ENCODE results near the gene ATG7. TPM values are rescaled to one million over a fixed set of nuclear protein-coding genes. Genes with fewer than 3 reads are reported as not detected.

Gene ATG7, protein sequence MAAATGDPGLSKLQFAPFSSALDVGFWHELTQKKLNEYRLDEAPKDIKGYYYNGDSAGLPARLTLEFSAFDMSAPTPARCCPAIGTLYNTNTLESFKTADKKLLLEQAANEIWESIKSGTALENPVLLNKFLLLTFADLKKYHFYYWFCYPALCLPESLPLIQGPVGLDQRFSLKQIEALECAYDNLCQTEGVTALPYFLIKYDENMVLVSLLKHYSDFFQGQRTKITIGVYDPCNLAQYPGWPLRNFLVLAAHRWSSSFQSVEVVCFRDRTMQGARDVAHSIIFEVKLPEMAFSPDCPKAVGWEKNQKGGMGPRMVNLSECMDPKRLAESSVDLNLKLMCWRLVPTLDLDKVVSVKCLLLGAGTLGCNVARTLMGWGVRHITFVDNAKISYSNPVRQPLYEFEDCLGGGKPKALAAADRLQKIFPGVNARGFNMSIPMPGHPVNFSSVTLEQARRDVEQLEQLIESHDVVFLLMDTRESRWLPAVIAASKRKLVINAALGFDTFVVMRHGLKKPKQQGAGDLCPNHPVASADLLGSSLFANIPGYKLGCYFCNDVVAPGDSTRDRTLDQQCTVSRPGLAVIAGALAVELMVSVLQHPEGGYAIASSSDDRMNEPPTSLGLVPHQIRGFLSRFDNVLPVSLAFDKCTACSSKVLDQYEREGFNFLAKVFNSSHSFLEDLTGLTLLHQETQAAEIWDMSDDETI
- total RNA-seq, result 10 to 100 TPM; 26.4 to 28.6 TPM

DNA sequence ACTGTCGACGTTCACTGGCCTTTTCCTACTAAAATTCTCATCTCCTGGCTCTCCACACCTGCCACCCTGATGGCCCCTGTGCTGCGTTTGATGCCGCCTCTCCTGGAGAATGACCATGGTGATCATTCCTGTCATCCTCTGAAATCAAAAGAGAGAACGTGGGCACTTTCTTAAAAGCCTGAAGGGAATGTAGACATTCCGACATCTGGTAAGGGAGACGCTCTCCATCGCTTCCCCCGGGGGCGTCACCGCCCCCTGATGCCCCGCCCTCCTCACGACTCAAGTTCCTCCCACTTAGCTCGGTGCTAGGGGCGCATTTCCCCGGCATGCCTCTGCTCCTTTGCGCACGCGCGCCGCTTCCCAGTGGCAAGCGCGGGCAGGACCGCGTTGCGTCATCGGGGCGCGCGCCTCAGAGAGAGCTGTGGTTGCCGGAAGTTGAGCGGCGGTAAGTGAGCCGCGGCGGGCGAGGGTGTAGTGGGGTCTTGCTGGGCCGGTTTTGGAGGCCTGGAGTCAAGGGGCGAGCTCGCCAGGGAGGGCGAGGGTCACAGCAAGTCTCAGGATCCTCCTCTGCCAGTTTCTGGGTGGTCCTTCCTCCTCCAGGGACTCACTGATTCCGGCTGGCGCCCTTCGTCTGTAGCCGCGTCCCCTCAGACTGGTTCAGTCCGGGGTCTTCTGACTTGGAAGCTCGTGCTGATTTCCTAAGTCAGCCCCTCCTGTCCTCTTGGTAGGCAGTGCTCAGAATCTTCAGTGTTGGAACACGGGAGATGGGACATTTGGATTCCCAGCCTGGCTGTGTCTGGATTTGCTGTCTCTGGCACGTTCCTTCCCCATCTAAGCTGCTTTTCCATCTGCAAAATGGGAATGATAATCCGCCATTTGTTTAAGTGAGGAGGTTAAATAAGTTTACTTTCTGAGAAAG, at the start of gene ATG7:
TSS of gene ATG7 (plus strand) at position 412 of the 919 bp plus-strand sequence. CDS start 26,299 bp downstream, outside the sequence.
- peak within 1 kb of the TSS; percentile 96 for H3K4me3 Mint-ChIP-seq
- peaks cover 3% of the 10 kb centered on the region for H3K9me3 Mint-ChIP-seq
- POLR2A ChIA-PET, result interaction anchor here (0.7 to 3.4 kb wide), 12 partner anchors 9 to 379 kb away, joined by 3 to 96 read pairs (median 4); partner anchors contain the start of gene VGLL4
- H3K27me3 Mint-ChIP-seq, result no peaks in the 10 kb centered on the region
- H3K27ac Mint-ChIP-seq, result peak within 1 kb of the TSS; percentile 97
- ATAC-seq (ENCODE audit: low read depth) (peak; percentile 96), DNase-seq (peak; percentile 99)
- H3K4me1 Mint-ChIP-seq, result peaks cover 42% of the 10 kb centered on the region
- peaks cover 23% of the 10 kb centered on the region for H3K36me3 Mint-ChIP-seq

DNA sequence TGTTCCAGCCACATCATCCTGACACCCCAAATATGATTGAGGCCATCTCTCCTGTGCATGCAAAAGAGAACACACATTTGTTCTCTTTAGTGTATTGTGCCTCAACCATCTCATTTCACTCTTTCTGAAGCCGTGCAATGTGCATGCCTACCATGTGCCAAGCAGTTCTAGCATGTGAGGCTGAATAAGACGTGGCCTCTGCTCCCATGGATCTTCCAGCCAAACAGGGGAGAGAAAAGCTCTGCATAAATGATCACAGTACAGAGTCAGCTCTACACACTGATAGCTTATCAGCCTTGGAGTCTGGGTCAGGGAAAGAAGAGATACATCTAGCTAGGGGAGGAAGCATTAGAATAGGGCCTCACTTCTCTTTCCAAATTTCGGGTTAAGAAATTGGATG, 48.2 kb upstream of the ATG7 start:
- no peak overlapping the region for H3K27ac Mint-ChIP-seq
- H3K4me1 Mint-ChIP-seq, result peaks cover 19% of the 10 kb centered on the region
- POLR2A ChIA-PET, result no interaction called here
- no peaks in the 10 kb centered on the region for H3K36me3 Mint-ChIP-seq
- no peak overlapping the region for H3K4me3 Mint-ChIP-seq
- DNase-seq (no peak), ATAC-seq (ENCODE audit: low read depth) (no peak)
- peaks cover 1% of the 10 kb centered on the region for H3K9me3 Mint-ChIP-seq
- H3K27me3 Mint-ChIP-seq, result peaks cover 7% of the 10 kb centered on the region

DNA sequence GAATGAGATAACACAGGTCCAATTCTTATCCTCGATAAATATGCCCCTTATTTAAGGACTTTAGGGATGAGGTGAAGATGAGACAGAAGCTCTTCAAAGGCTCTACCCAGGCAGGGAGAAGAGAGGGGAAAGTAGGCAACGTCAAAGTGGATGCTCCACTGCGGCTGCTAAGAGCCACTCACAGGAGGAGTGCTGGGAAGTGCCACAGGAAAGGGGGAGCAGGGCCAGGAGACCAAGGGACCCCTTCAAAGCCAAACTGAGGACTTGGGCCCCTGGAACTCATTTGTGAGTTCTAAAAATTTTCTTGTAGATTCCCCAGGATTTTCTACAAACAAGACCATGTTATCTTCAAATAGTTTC, 47.3 kb upstream of the ATG7 start:
- Mint-ChIP-seq H3K27me3 (peaks cover 5% of the 10 kb centered on the region), H3K36me3 (no peaks in the 10 kb centered on the region), H3K4me3 (no peak overlapping the region), H3K9me3 (peaks cover 1% of the 10 kb centered on the region), H3K27ac (peak overlapping the region; percentile 40), H3K4me1 (peaks cover 19% of the 10 kb centered on the region)
- POLR2A ChIA-PET, result no interaction called here
- DNase-seq, result no peak
- no peak for ATAC-seq (ENCODE audit: low read depth)

DNA sequence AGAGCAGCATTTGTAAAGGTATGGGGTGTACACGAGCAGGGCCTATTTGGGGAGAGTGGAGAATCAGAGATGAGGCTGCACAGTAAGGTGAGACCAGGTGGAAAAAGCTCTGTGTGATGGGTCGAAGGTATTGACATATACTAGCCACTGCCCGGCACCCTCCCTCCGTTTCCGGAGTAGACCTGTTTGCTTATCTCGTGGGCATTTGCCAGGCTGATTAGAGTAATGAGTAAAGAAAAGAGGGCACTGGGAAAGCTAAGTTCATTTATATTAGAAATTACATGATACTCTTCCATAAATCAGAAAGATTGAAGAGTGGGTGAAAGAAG, 46.2 kb upstream of the ATG7 start:
- DNase-seq (no peak), ATAC-seq (ENCODE audit: low read depth) (no peak)
- peaks cover 19% of the 10 kb centered on the region for H3K4me1 Mint-ChIP-seq
- POLR2A ChIA-PET, result no interaction called here
- peaks cover 4% of the 10 kb centered on the region for H3K27me3 Mint-ChIP-seq
- no peaks in the 10 kb centered on the region for H3K36me3 Mint-ChIP-seq
- peaks cover 1% of the 10 kb centered on the region for H3K9me3 Mint-ChIP-seq
- peak overlapping the region; percentile 56 for H3K4me3 Mint-ChIP-seq
- H3K27ac Mint-ChIP-seq, result peak overlapping the region; percentile 58

DNA sequence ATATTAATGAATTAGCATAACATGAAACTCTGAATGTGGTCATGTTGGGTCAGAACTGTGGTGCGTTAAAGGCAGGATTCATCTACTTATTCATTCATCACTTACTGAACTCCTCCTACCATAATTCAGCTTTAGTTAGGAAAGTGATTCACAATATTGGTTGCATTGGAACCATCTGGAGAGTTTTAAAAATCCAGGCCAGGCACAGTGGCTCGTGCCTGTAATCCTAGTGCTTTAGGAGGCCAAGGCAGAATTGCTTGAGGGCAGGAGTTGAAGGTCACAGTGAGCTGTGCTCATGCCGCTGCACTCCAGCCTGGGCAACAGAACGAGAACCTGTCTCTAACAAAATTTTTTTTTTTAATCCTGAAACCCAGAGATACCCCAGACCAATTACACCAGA, 44.2 kb upstream of the ATG7 start:
- POLR2A ChIA-PET, result interaction anchor here (0.8 to 1.5 kb wide), 2 partner anchors 44 kb away, joined by 3 to 4 read pairs; partner anchors contain the start of gene ATG7
- Mint-ChIP-seq H3K4me1 (peaks cover 19% of the 10 kb centered on the region), H3K36me3 (no peaks in the 10 kb centered on the region), H3K27ac (no peak overlapping the region), H3K9me3 (peaks cover 1% of the 10 kb centered on the region), H3K4me3 (no peak overlapping the region), H3K27me3 (peaks cover 8% of the 10 kb centered on the region)
- DNase-seq, result no peak
- no peak for ATAC-seq (ENCODE audit: low read depth)

DNA sequence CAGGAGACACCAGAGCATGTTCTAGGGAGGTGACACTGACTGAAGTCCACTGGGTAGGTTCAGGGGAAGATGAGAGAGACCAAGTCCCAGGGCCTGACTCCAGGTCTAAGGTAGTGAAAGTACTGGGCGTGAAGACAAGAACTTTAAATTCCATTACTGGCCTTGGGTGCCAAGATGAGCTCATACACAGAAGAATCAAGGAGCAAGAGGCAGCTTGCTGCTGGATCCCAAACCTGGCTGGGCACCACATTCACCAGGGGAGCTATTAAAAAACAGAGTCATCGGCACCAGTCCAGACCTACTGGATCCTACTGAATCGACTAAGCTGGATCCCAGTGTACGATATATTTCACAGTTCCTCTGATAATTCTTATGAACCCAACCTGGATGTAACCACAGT, 42.1 kb upstream of the ATG7 start:
- DNase-seq (no peak), ATAC-seq (ENCODE audit: low read depth) (no peak)
- Mint-ChIP-seq H3K27me3 (peaks cover 8% of the 10 kb centered on the region), H3K27ac (no peak overlapping the region), H3K36me3 (no peaks in the 10 kb centered on the region), H3K4me3 (no peak overlapping the region), H3K4me1 (peaks cover 19% of the 10 kb centered on the region), H3K9me3 (peaks cover 1% of the 10 kb centered on the region)
- POLR2A ChIA-PET, result no interaction called here

DNA sequence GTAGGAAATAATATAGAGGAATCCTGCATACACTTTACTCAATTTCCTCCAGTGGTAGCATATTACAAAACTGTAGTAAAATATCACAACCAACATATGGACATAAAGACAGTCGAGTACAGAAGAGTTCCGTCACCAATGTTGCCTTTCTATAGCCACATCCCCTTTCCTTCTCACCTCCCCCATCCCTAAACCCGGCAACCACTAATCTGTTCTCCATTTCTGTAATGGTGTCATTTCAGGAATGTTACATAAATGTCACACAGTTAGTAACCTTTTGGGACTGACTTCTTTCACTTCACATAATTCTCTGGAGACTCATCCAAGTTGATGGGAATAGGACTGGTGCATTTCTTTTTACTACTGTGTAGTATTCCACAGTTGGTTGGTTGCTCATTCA, 41.4 kb upstream of the ATG7 start:
- ATAC-seq (ENCODE audit: low read depth) (no peak), DNase-seq (no peak)
- no peaks in the 10 kb centered on the region for H3K36me3 Mint-ChIP-seq
- peaks cover 15% of the 10 kb centered on the region for H3K4me1 Mint-ChIP-seq
- peaks cover 1% of the 10 kb centered on the region for H3K9me3 Mint-ChIP-seq
- H3K27ac Mint-ChIP-seq, result no peak overlapping the region
- no peak overlapping the region for H3K4me3 Mint-ChIP-seq
- POLR2A ChIA-PET, result no interaction called here
- peaks cover 8% of the 10 kb centered on the region for H3K27me3 Mint-ChIP-seq

DNA sequence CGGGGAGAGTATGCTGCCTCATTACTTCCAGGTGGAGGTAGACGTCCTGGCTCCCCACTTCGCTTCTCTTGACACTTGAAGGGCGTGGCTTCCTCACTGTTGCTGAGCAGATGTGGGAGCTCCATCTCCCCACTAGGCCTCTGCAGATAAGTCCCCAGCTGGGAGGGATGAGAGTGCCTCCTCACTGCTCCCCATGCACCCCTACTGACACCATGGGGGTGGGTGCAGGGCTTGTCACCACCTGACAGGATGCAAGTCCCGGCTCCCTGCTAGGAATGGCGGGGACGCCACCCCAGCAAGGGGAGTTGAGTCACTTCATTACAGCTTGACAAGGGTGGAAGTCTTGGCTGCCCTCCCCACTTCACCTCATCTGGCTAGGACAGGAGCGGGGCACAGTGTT, 36.8 kb upstream of the ATG7 start:
- Mint-ChIP-seq H3K27me3 (peaks cover 7% of the 10 kb centered on the region), H3K27ac (no peak overlapping the region), H3K9me3 (peaks cover 8% of the 10 kb centered on the region), H3K4me3 (no peak overlapping the region), H3K36me3 (no peaks in the 10 kb centered on the region), H3K4me1 (peaks cover 2% of the 10 kb centered on the region)
- POLR2A ChIA-PET, result no interaction called here
- no peak for ATAC-seq (ENCODE audit: low read depth)
- DNase-seq, result no peak

DNA sequence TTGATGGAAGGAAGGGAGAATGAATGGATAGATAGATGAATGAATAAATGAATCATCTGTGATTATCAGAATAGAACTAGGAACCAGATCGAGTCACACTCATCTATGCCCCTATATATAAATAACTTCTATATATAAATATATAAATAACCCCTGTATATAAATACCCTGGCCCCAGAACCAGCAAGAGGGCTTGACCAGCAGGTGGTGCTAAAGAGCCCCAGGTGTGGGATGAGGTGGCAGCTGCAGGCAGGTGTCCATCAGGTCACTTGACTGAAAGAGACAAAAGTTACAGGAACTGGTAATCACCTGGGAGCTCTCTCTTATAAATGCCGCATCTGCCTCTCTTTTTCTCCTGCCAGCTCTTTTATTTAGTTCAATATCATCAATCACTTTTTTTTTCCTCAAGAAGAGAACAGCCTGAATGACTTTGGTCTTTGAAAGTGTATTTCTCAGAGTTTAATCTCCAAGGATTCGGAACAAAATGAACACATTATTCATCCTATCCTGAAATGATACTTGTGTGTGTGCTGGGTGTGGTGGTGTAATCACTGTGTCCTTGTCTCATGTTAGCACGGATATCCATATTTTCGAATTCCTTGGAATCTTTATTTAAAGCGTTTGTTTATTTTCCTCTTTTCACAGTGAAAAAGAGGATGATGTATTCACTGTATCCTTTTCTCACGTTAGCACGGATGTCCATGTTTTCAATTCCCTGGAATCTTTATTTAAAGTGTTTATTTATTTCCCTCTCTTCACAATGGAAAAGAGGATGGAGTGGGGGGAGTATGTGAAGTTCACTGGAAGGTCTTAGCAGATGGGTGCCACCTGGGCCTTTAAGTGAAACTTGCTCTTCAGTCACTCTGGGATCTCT, 35.4 kb upstream of the ATG7 start:
- peaks cover 3% of the 10 kb centered on the region for H3K27me3 Mint-ChIP-seq
- no peaks in the 10 kb centered on the region for H3K36me3 Mint-ChIP-seq
- H3K27ac Mint-ChIP-seq, result no peak overlapping the region
- no peak overlapping the region for H3K4me3 Mint-ChIP-seq
- POLR2A ChIA-PET, result no interaction called here
- DNase-seq (peak; percentile 77), ATAC-seq (ENCODE audit: low read depth) (peak; percentile 63)
- H3K9me3 Mint-ChIP-seq, result peaks cover 8% of the 10 kb centered on the region
- peaks cover 6% of the 10 kb centered on the region for H3K4me1 Mint-ChIP-seq

DNA sequence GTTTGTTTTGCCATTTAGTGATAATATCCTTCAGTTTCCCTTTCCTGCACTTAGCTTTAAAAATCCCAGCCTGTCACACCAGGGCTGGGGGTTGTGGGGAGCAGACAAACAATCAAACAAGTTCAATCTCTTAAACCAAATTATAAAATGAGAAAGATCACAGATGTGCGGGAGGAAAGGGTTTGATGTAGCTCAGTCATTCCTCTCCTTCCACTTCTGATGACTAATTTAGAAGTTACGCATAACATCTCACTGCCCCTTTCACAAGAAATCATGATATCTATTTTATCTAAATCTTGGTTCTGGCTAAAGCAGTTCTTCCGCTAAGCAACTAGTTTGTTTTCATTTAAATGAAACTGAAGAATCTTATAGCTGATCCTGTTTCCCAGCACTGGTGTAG, 34.1 kb upstream of the ATG7 start:
- POLR2A ChIA-PET, result no interaction called here
- H3K27me3 Mint-ChIP-seq, result peaks cover 2% of the 10 kb centered on the region
- H3K4me1 Mint-ChIP-seq, result peaks cover 6% of the 10 kb centered on the region
- no peak overlapping the region for H3K4me3 Mint-ChIP-seq
- DNase-seq, result no peak
- peaks cover 8% of the 10 kb centered on the region for H3K9me3 Mint-ChIP-seq
- no peaks in the 10 kb centered on the region for H3K36me3 Mint-ChIP-seq
- H3K27ac Mint-ChIP-seq, result no peak overlapping the region
- ATAC-seq (ENCODE audit: low read depth), result no peak

DNA sequence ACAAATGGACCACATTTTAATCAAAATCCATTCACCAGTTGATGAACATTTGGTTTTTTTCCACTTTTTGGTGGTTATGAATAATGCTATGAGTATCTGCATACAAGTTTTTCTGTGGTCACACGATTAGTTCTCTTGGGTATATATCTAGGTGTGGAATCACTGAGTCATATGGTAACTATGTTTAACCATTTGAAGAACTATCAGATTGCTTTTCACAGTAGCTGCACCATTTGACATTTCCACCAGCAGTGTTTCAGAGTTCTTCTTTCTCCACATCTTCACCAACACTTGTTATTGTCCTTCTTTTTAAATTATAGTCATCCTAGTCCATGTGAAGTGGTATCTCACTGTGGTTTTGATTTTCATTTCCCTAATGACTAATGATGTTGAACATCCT, 33.3 kb upstream of the ATG7 start:
- Mint-ChIP-seq H3K9me3 (peaks cover 8% of the 10 kb centered on the region), H3K36me3 (no peaks in the 10 kb centered on the region), H3K27ac (no peak overlapping the region), H3K4me1 (peaks cover 6% of the 10 kb centered on the region), H3K4me3 (no peak overlapping the region), H3K27me3 (peaks cover 3% of the 10 kb centered on the region)
- POLR2A ChIA-PET, result no interaction called here
- ATAC-seq (ENCODE audit: low read depth) (no peak), DNase-seq (no peak)

DNA sequence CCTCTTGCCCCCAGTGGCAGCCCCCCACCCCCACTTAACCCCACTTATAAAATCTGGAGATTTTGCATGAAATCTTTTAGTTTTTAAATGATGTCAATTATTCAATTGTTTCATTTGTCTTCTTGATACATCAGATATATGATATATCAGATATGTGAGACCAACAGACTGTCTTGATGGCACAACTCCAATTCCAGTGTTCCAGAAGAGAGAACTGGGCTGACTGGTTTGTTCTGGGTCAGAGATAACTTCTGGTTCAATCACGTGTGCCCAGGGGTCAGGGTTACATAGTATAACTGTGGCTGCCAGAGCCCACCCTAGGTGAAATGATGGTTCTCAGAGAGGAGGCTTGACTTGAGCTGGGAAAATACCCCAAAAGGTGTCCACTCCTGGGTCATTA, 32.4 kb upstream of the ATG7 start:
- no peak for ATAC-seq (ENCODE audit: low read depth)
- POLR2A ChIA-PET, result no interaction called here
- no peak overlapping the region for H3K27ac Mint-ChIP-seq
- H3K4me1 Mint-ChIP-seq, result peaks cover 6% of the 10 kb centered on the region
- peaks cover 8% of the 10 kb centered on the region for H3K9me3 Mint-ChIP-seq
- no peak for DNase-seq
- H3K4me3 Mint-ChIP-seq, result no peak overlapping the region
- H3K36me3 Mint-ChIP-seq, result no peaks in the 10 kb centered on the region
- H3K27me3 Mint-ChIP-seq, result peaks cover 3% of the 10 kb centered on the region

DNA sequence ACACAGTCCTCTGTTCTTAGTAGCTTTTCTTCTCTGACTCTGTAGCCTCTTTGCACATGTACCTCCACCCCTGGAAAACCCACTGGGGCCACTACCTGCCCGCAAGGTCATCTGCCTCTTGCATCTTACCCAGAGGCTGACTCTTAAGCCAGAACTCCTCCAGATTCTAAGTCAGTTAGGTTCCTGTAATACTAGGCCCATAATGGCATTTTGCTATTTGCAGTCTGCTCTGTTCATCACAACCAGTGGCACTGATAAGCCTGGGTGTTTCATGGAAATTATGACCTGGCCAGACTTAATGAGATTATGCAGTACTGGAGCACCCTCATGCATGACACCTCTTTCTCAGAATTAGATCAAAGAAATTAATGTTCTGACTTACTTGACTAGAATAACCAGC, 31.7 kb upstream of the ATG7 start:
- no peak for DNase-seq
- H3K9me3 Mint-ChIP-seq, result peaks cover 8% of the 10 kb centered on the region
- no peak overlapping the region for H3K4me3 Mint-ChIP-seq
- POLR2A ChIA-PET, result no interaction called here
- H3K36me3 Mint-ChIP-seq, result no peaks in the 10 kb centered on the region
- H3K27me3 Mint-ChIP-seq, result peaks cover 3% of the 10 kb centered on the region
- H3K4me1 Mint-ChIP-seq, result peaks cover 6% of the 10 kb centered on the region
- H3K27ac Mint-ChIP-seq, result no peak overlapping the region
- no peak for ATAC-seq (ENCODE audit: low read depth)
